GM19467 (cell line): ENCODE results near the gene GYPC.

Source experiments
- ATAC-seq: cut with Tn5 transposase; IDR thresholded peaks from one replicate; pipeline ENCODE4 v1.9.1; 2021; ENCODE audit warnings: mild to moderate bottlenecking, moderate library complexity; ENCODE audit not compliant: unreplicated experiment

GYPC gene

GRCh38 chr2:126723281-126723815 is 67.4 kb downstream of the GYPC start:
- ATAC-seq = no peak

DNA sequence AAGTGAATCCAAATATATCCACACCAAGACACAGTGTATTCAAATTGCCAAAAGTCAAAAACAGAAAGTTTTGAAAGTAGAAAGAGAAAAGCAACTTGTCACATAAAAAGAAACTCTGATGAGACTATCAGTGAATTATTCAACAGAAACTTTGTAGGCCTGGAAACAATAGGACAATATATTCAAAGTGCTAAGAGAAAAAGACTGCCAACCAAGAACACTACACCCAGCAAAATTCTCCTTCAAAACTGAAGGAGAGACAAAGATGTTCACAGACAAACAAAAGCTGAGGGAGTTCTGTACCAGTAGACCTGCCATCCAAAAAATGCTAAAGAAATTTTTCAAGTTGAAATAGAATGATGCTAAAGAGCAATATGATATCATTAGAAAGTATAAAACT is 69.6 kb downstream of the GYPC start:
- no peak for ATAC-seq

- ATAC-seq = no peak
These were observed 73.9 kb downstream of the GYPC start for GRCh38 chr2:126729896-126730295.

DNA sequence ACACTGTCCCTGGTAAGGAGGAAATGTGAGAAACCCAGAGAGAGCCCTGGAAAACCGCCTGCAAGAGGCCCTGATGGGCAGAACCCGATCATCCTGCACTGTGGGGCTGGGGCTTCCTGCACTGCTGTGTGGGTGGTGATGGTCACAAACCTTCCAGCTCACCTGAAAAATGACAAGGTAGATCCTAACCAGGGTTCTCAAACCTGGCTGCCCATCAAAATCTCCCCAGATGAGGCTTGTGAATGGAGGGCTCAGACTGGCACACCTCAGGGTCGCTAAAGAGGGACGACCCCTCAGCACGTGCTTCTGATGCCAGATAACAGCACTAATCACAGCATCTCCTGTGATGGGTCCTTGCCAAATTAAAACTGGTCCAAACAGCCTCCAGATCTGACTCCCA is 74.7 kb downstream of the GYPC start:
- ATAC-seq = no peak

DNA sequence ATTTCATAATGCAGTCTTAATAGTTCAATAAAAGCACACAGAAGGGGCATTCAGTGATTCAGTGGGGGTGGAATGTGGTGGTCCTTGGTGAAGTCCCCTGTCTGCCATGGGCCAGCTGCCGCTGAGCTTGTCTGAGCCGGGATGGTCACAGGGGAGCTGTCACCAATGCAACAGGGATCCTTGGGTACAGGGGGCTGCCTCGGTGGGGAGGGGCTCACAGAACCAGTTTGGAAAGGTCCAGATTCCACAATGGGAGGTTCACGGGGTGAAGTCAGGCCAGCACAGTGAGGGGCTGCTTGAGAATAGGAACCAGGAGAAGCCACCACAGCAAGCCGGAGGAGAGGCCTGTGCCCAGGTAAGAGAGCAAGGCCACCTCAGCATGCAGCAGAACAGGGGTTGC is 75.4 kb downstream of the GYPC start:
- ATAC-seq = no peak

GRCh38 chr2:126732682-126733245 is 76.8 kb downstream of the GYPC start:
- ATAC-seq = no peak

GRCh38 chr2:126733795-126734194 is 77.8 kb downstream of the GYPC start:
- no peak for ATAC-seq

- ATAC-seq = no peak
These were observed 80.3 kb downstream of the GYPC start for GRCh38 chr2:126736133-126736874.

DNA sequence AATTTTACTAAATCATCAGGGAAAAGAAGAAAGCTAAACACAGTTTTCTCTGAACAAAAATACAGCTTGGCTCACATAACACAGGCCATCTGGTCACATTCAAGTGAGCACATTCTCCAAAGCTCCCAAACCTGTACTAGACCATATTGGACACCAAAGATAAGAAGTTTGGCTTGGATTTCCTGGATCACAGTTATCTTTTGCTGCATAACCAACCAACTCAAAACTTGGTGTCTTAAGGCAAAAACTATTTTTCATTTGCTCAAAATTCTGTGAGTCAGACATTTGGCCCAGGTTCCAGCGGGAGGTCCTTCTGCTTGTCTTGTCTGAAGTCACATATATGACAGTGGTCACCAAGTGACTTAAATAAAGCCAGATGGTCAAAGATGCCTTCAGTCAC is 83.2 kb downstream of the GYPC start:
- no peak for ATAC-seq

- ATAC-seq = no peak
These were observed 88.7 kb downstream of the GYPC start for GRCh38 chr2:126744640-126745039.
